GM10266 (cell line): ENCODE measurements around the gene LRP1-AS.

Experiments
- DNase-seq: peaks from one replicate; pipeline ENCODE4 v3.0.0; 2012; ENCODE audit errors: extremely low spot score
- TF ChIP-seq, protein P1 (sequence below): IDR thresholded peaks from 2 replicates; pipeline ENCODE4 v1.5.1; 2012; ENCODE audit warnings: mild to moderate bottlenecking, low read depth; ENCODE audit not compliant: control insufficient read depth, insufficient read depth; ENCODE audit errors: missing control alignments

LRP1-AS gene

GRCh38 chr12:57101892-57102695 is 45.3 kb downstream of the LRP1-AS start:
- TF ChIP-seq, protein P1, sequence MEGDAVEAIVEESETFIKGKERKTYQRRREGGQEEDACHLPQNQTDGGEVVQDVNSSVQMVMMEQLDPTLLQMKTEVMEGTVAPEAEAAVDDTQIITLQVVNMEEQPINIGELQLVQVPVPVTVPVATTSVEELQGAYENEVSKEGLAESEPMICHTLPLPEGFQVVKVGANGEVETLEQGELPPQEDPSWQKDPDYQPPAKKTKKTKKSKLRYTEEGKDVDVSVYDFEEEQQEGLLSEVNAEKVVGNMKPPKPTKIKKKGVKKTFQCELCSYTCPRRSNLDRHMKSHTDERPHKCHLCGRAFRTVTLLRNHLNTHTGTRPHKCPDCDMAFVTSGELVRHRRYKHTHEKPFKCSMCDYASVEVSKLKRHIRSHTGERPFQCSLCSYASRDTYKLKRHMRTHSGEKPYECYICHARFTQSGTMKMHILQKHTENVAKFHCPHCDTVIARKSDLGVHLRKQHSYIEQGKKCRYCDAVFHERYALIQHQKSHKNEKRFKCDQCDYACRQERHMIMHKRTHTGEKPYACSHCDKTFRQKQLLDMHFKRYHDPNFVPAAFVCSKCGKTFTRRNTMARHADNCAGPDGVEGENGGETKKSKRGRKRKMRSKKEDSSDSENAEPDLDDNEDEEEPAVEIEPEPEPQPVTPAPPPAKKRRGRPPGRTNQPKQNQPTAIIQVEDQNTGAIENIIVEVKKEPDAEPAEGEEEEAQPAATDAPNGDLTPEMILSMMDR = no peak
- DNase-seq = no peak

GRCh38 chr12:57099766-57100165 is 47.7 kb downstream of the LRP1-AS start:
- TF ChIP-seq, protein P1 = no peak
- no peak for DNase-seq

- TF ChIP-seq, protein P1 = no peak
- no peak for DNase-seq
These were observed 48.2 kb downstream of the LRP1-AS start for GRCh38 chr12:57099047-57099714.

DNA sequence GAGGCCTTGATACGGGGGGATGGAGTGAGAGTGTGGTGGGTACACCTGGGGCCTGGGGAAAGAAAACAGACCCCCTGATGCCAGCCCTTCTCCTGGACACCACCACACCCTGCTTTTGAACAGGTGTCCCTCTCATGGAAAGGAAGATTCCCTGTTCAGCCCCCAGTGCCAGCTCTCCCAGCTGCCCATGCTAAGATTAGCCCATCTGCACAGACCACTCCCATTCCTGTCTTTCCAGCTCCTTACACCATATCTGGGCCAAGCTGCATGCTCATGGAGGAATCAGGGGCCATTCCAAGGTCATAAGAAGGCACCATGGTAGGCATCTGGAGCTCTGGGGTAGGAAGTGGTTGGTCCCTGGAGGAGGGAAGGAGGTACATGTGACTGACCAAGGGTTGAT is 48.9 kb downstream of the LRP1-AS start:
- TF ChIP-seq, protein P1 = no peak
- DNase-seq = no peak

DNA sequence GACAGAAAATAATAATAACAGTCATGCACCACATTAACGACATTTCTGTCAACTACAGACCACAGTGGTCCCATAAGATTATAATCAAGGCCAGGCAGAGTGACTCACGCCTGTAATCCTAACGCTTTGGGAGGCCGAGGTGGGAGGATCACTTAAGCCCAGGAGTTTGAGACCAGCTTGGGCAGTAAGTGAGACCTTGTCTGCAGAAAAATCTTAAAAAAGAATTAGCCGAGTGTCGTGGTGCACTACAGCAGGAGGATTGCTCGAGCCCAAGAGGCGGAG is 49.9 kb downstream of the LRP1-AS start:
- no peak for DNase-seq
- TF ChIP-seq, protein P1 = no peak

DNA sequence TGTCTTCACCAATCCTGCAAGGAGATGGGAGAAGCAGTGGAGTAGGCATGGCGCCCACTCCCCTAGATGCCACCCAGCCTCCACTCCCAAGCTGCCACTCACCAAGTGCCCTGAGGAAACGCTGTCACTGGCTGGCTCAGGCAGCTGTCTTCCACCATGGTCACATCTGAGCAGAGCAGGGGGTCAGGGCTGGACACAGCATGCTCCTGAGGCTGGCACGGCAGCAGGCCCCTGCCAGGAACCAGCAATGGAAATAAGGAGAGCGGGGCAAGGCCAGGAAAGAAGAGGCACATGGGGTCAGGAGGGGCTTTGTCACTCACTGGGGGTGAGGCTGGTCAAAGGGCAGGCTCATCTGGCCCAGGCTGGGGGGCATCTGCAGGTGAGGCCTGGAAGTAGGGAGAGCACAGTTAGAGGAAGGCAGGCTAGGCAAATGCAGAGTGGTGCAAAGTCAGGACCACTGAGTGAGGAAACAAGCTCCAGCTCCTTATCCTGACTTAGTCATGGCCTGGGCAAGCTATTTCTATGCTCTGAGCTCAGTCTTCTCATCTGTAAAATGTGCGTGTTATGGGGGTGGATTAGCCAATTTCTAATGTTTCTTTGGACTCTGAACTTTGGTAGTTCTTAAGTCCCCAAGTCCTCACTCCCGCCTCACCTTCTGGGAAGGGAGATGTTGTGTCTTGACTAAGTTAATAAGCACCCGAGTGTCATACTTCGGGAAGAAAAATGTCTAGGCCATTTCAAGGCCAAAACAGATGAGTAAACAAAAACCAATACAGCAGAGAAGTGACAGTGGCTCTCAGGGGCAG is 50.5 kb downstream of the LRP1-AS start:
- no peak for DNase-seq
- TF ChIP-seq, protein P1 = no peak
